ENCODE data around the gene OIP5.
"Not testable (repeated sequence)": the region's sequence is repeated elsewhere in the genome, so short reads cannot be mapped to it uniquely, and the experiment has no call there.

Gene OIP5

GRCh38 chr15:41301587-41301986 lies 30.8 kb downstream of the OIP5 start:
- no peak for DNase-seq (ENCODE audit: low read depth, low spot score)

- DNase-seq (ENCODE audit: low read depth, low spot score), result not testable (repeated sequence)
Observed at GRCh38 chr15:41301139-41301538, 31.3 kb downstream of the OIP5 start.

GRCh38 chr15:41292521-41292920 lies 39.9 kb downstream of the OIP5 start:
- DNase-seq (ENCODE audit: low read depth, low spot score), result no peak

GRCh38 chr15:41291065-41291631 lies 41.2 kb downstream of the OIP5 start:
- no peak for DNase-seq (ENCODE audit: low read depth, low spot score)

- DNase-seq (ENCODE audit: low read depth, low spot score), result no peak
Observed at GRCh38 chr15:41289953-41290352, 42.4 kb downstream of the OIP5 start.

GRCh38 chr15:41288464-41288863 lies 43.9 kb downstream of the OIP5 start:
- no peak for DNase-seq (ENCODE audit: low read depth, low spot score)

- no peak for DNase-seq (ENCODE audit: low read depth, low spot score)
Observed at GRCh38 chr15:41286665-41287333, 45.6 kb downstream of the OIP5 start.

- DNase-seq (ENCODE audit: low read depth, low spot score), result no peak
Observed at GRCh38 chr15:41285285-41285684, 47.1 kb downstream of the OIP5 start.

- DNase-seq (ENCODE audit: low read depth, low spot score), result no peak
Observed at GRCh38 chr15:41284427-41285177, 47.8 kb downstream of the OIP5 start.

- peak; percentile 94 for DNase-seq (ENCODE audit: low read depth, low spot score)
Observed at GRCh38 chr15:41283653-41284426, 48.6 kb downstream of the OIP5 start.

- DNase-seq (ENCODE audit: low read depth, low spot score), result not testable (repeated sequence)
Observed at GRCh38 chr15:41282980-41283652, 49.3 kb downstream of the OIP5 start.

- not testable (repeated sequence) for DNase-seq (ENCODE audit: low read depth, low spot score)
Observed at GRCh38 chr15:41282436-41282835, 50.0 kb downstream of the OIP5 start.

- no peak for DNase-seq (ENCODE audit: low read depth, low spot score)
Observed at GRCh38 chr15:41281236-41281635, 51.2 kb downstream of the OIP5 start.

- no peak for DNase-seq (ENCODE audit: low read depth, low spot score)
Observed at GRCh38 chr15:41279535-41280283, 52.7 kb downstream of the OIP5 start.

GRCh38 chr15:41278319-41278718 lies 54.1 kb downstream of the OIP5 start:
- no peak for DNase-seq (ENCODE audit: low read depth, low spot score)

- DNase-seq (ENCODE audit: low read depth, low spot score), result no peak
Observed at GRCh38 chr15:41276831-41277230, 55.6 kb downstream of the OIP5 start.

- no peak for DNase-seq (ENCODE audit: low read depth, low spot score)
Observed at GRCh38 chr15:41269887-41270286, 62.5 kb downstream of the OIP5 start.

GRCh38 chr15:41263891-41264351 lies 68.5 kb downstream of the OIP5 start:
- no peak for DNase-seq (ENCODE audit: low read depth, low spot score)

GRCh38 chr15:41262571-41262970 lies 69.8 kb downstream of the OIP5 start:
- DNase-seq (ENCODE audit: low read depth, low spot score), result no peak

GRCh38 chr15:41260924-41261323 lies 71.5 kb downstream of the OIP5 start:
- DNase-seq (ENCODE audit: low read depth, low spot score), result not testable (repeated sequence)
